Measurements from ENCODE around the gene BIRC6. TPM values are rescaled to one million over a fixed set of nuclear protein-coding genes. Genes with fewer than 3 reads are reported as not detected.

Gene BIRC6
- polyA plus RNA-seq, 2 donors: 10.8 to 16.2 TPM

DNA sequence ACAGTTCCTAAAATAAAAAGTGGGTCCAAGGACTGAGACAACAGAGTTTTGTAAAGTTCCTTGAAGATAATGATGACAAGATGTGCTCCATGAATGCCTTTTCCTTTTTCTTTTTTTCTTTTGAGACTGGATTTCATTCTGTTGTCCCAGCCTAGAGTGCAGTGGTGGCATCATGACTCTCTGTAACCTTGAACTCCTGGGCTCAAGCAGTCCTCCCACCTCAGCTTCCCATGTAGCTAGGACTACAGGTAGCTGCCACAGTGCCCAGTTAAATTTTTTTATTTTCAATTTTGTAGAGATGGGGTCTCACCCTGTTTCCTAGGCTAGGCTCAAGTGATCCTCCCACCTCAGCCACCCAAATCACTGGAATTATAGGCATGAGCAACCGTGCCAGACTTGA is 254.9 kb downstream of the BIRC6 start:
- H3K27me3 ChIP-seq (ENCODE audit: control insufficient read depth in 1 of 2, insufficient read depth in 2 of 2, low read length in 2 of 2): no peaks in the 10 kb centered on the region
- no peaks in the 10 kb centered on the region for H3K4me1 ChIP-seq (ENCODE audit: control insufficient read depth in 2 of 2, insufficient read depth in 2 of 2, low read length in 1 of 2)
- no peaks in the 10 kb centered on the region for H3K9me3 ChIP-seq (ENCODE audit: control insufficient read depth in 2 of 2, insufficient read depth in 1 of 2, low read depth in 1 of 2, low read length in 1 of 2)
- WGBS, 2 donors: 89 to 90% methylated on average over 1 of the region's 1 CpG
- no peak overlapping the region for H3K4me3 ChIP-seq (ENCODE audit: low read depth in 1 of 2, low read length in 2 of 2)
- no peak overlapping the region for H3K27ac ChIP-seq (ENCODE audit: low read depth in 2 of 2, low read length in 1 of 2)
- H3K36me3 ChIP-seq (ENCODE audit: control insufficient read depth in 2 of 2, insufficient read depth in 2 of 2, low read length in 1 of 2): peaks cover 7 to 12% of the 10 kb centered on the region in 2 donors

DNA sequence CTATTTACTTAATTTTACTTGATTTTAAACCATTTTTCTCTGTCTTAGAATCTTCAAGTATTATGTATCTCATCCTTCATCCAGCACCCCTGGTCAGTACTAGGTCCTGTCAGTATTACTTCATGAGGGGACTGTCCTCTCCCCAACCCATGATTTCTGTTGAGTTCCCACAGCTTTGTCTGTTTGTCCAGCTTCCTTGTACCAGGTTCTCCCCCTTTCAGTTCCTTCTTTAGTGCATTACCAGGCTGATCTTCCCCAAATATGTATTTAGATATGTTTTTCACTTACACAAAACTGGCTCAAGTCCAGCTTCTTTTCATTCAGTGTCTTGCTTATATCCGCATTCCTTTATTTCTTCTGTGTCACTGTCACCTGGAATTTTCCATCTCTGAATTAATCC is 257.3 kb downstream of the BIRC6 start:
- no peaks in the 10 kb centered on the region for H3K27me3 ChIP-seq (ENCODE audit: control insufficient read depth in 1 of 2, insufficient read depth in 2 of 2, low read length in 2 of 2)
- 97% methylated on average over 1 of the region's 1 CpG for WGBS, 2 donors
- no peaks in the 10 kb centered on the region for H3K9me3 ChIP-seq (ENCODE audit: control insufficient read depth in 2 of 2, insufficient read depth in 1 of 2, low read depth in 1 of 2, low read length in 1 of 2)
- peaks cover 7 to 15% of the 10 kb centered on the region in 2 donors for H3K36me3 ChIP-seq (ENCODE audit: control insufficient read depth in 2 of 2, insufficient read depth in 2 of 2, low read length in 1 of 2)
- H3K4me3 ChIP-seq (ENCODE audit: low read depth in 1 of 2, low read length in 2 of 2): no peak overlapping the region
- H3K27ac ChIP-seq (ENCODE audit: low read depth in 2 of 2, low read length in 1 of 2): no peak overlapping the region
- no peaks in the 10 kb centered on the region for H3K4me1 ChIP-seq (ENCODE audit: control insufficient read depth in 2 of 2, insufficient read depth in 2 of 2, low read length in 1 of 2)

DNA sequence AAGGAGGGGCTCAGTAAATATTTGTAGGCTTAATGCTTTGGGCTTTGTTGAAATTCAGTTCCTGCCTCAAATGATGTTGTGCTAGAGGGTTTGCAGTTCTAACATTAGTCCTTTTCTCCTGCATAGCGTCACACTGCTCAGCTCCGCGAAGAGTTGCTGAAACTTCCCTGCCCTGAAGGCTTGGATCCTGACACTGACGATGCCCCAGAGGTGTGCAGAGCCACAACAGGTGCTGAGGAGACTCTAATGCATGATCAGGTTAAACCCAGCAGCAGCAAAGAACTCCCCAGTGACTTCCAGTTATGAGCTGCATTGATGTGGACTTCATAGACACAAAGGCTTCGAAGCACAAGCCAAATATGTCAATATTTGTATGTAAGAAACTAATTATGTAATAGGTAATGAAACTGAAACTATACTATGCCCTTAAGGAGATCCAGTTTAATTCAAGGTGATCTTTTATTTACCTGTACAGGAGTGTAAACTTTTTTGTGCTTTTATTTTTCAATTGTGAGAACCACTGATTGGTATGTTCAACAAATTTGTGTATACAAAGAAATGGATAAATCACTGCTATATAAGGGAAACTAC is 260.9 kb downstream of the BIRC6 start:
- no peaks in the 10 kb centered on the region for H3K4me1 ChIP-seq (ENCODE audit: control insufficient read depth in 2 of 2, insufficient read depth in 2 of 2, low read length in 1 of 2)
- peaks cover 0 to 15% of the 10 kb centered on the region in 2 donors for H3K36me3 ChIP-seq (ENCODE audit: control insufficient read depth in 2 of 2, insufficient read depth in 2 of 2, low read length in 1 of 2)
- H3K27me3 ChIP-seq (ENCODE audit: control insufficient read depth in 1 of 2, insufficient read depth in 2 of 2, low read length in 2 of 2): no peaks in the 10 kb centered on the region
- peak overlapping the region in 1 of 2 donors; percentile 7 for H3K27ac ChIP-seq (ENCODE audit: low read depth in 2 of 2, low read length in 1 of 2)
- no peak overlapping the region for H3K4me3 ChIP-seq (ENCODE audit: low read depth in 1 of 2, low read length in 2 of 2)
- 64 to 67% methylated on average over 5 of the region's 5 CpGs for WGBS, 2 donors
- H3K9me3 ChIP-seq (ENCODE audit: control insufficient read depth in 2 of 2, insufficient read depth in 1 of 2, low read depth in 1 of 2, low read length in 1 of 2): no peaks in the 10 kb centered on the region

DNA sequence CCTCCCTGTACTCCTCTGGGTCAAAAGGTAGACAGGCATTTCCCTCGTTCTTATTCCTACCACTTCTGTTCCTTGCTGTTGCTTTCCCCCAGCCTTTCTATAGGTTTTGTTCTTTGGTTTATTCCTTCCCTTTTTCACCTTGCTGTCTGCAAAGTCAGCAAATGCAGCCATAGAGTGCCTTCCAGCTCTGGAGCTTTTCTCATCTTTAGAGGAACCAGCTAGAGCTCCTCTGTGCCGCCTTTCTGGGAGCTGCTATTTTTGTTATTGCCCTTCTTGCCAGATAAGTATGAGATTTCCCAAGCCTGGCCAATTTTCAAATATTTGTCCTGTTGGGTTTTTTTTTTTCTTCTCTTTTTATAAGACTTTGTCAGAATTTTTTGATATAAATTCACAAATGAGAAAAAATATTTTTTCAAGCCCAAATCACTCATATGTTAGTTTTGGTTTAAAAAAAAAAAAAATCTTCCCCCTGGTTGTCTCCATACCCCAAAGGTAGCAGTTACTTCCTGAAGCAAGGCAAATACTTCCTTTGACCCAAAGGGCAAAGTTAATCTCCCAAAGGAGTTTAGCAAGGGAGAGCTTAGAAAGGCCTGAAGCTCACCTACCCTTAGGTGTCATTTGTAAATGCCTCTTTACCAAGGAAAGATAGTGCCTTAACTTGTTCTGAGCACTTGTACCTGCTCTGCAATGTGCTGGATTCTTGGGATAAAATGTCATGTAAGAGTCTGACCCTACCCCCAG is 265.9 kb downstream of the BIRC6 start:
- no peaks in the 10 kb centered on the region for H3K4me1 ChIP-seq (ENCODE audit: control insufficient read depth in 2 of 2, insufficient read depth in 2 of 2, low read length in 1 of 2)
- no peaks in the 10 kb centered on the region for H3K27me3 ChIP-seq (ENCODE audit: control insufficient read depth in 1 of 2, insufficient read depth in 2 of 2, low read length in 2 of 2)
- H3K4me3 ChIP-seq (ENCODE audit: low read depth in 1 of 2, low read length in 2 of 2): no peak overlapping the region
- no peaks in the 10 kb centered on the region for H3K9me3 ChIP-seq (ENCODE audit: control insufficient read depth in 2 of 2, insufficient read depth in 1 of 2, low read depth in 1 of 2, low read length in 1 of 2)
- peaks cover 0 to 4% of the 10 kb centered on the region in 2 donors for H3K36me3 ChIP-seq (ENCODE audit: control insufficient read depth in 2 of 2, insufficient read depth in 2 of 2, low read length in 1 of 2)
- no peak overlapping the region for H3K27ac ChIP-seq (ENCODE audit: low read depth in 2 of 2, low read length in 1 of 2)
- WGBS, 2 donors: 52 to 56% methylated on average over 2 of the region's 2 CpGs

DNA sequence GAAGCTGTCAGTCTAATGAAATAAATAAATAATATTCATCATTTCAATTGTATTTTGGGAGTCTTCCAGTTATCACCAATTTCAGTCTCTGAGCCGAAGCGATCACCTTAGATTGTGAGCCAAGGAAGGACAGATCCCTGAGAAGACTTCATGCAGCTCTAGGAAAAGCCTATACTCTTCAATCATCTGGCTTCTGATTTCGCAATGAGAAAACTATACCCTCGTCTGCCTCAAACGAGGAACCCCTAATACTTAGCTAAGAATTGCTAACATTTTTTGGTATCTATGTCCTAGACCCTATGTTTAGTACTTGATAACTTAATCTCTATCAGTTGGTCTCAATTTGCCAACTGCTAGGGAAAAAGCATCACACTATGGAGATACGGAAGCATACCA is 266.5 kb downstream of the BIRC6 start:
- H3K27ac ChIP-seq (ENCODE audit: low read depth in 2 of 2, low read length in 1 of 2): no peak overlapping the region
- no peaks in the 10 kb centered on the region for H3K4me1 ChIP-seq (ENCODE audit: control insufficient read depth in 2 of 2, insufficient read depth in 2 of 2, low read length in 1 of 2)
- H3K27me3 ChIP-seq (ENCODE audit: control insufficient read depth in 1 of 2, insufficient read depth in 2 of 2, low read length in 2 of 2): no peaks in the 10 kb centered on the region
- no peaks in the 10 kb centered on the region for H3K9me3 ChIP-seq (ENCODE audit: control insufficient read depth in 2 of 2, insufficient read depth in 1 of 2, low read depth in 1 of 2, low read length in 1 of 2)
- WGBS, 2 donors: 91 to 93% methylated on average over 6 of the region's 6 CpGs
- H3K4me3 ChIP-seq (ENCODE audit: low read depth in 1 of 2, low read length in 2 of 2): no peak overlapping the region
- peaks cover 0 to 4% of the 10 kb centered on the region in 2 donors for H3K36me3 ChIP-seq (ENCODE audit: control insufficient read depth in 2 of 2, insufficient read depth in 2 of 2, low read length in 1 of 2)

DNA sequence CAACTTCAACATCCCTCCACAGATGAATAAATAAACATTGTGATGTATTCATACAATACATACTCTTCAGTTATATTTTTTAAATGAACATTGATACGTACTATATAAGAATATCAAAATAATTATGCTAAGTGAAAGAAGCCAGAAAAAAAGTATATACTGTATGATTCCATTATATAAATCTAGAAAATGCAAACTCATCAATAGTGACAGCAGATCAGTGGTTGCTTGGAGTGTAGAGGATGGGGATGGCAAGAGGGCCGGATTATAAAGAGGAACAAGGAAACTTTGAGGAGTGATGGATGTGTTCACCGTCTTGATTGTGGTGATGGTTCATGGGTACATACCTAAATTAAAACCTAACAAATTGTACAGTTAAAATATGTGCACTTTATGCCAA is 268.0 kb downstream of the BIRC6 start:
- peaks cover 0 to 4% of the 10 kb centered on the region in 2 donors for H3K36me3 ChIP-seq (ENCODE audit: control insufficient read depth in 2 of 2, insufficient read depth in 2 of 2, low read length in 1 of 2)
- 78 to 80% methylated on average over 3 of the region's 3 CpGs for WGBS, 2 donors
- H3K4me3 ChIP-seq (ENCODE audit: low read depth in 1 of 2, low read length in 2 of 2): no peak overlapping the region
- H3K9me3 ChIP-seq (ENCODE audit: control insufficient read depth in 2 of 2, insufficient read depth in 1 of 2, low read depth in 1 of 2, low read length in 1 of 2): no peaks in the 10 kb centered on the region
- H3K27me3 ChIP-seq (ENCODE audit: control insufficient read depth in 1 of 2, insufficient read depth in 2 of 2, low read length in 2 of 2): no peaks in the 10 kb centered on the region
- no peaks in the 10 kb centered on the region for H3K4me1 ChIP-seq (ENCODE audit: control insufficient read depth in 2 of 2, insufficient read depth in 2 of 2, low read length in 1 of 2)
- no peak overlapping the region for H3K27ac ChIP-seq (ENCODE audit: low read depth in 2 of 2, low read length in 1 of 2)

DNA sequence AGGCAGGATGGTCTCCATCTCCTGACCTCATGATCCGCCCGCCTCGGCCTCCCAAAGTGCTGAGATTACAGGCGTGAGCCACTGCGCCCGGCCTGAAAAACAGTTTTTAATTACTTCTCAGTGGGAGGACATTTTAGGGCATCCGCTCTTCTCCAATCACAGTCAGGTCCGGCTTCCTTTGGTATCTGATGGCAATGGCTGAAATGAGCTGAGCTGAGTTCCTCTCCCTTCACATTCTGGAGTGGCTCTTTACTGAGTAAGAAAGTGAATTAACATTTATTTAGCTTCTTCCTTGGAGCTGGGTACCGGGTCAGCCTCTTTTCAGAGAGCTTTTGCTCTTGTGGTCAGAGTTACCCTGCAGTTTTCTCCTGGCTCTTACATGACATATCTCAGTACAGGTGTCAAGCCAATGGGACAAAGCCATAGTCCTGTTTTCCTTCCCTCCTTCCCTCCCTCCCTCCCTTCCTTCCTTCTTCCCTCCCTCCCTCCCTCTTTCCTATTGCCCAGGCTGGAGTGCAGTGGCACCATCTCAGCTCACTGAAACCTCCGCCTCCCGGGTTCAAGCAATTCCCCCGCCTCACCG is 269.9 kb downstream of the BIRC6 start:
- Histone ChIP-seq H3K27ac (ENCODE audit: low read depth in 2 of 2, low read length in 1 of 2) (no peak overlapping the region), H3K4me1 (ENCODE audit: control insufficient read depth in 2 of 2, insufficient read depth in 2 of 2, low read length in 1 of 2) (no peaks in the 10 kb centered on the region), H3K27me3 (ENCODE audit: control insufficient read depth in 1 of 2, insufficient read depth in 2 of 2, low read length in 2 of 2) (no peaks in the 10 kb centered on the region), H3K4me3 (ENCODE audit: low read depth in 1 of 2, low read length in 2 of 2) (no peak overlapping the region), H3K36me3 (ENCODE audit: control insufficient read depth in 2 of 2, insufficient read depth in 2 of 2, low read length in 1 of 2) (peaks cover 0 to 4% of the 10 kb centered on the region in 2 donors), H3K9me3 (ENCODE audit: control insufficient read depth in 2 of 2, insufficient read depth in 1 of 2, low read depth in 1 of 2, low read length in 1 of 2) (no peaks in the 10 kb centered on the region)
- 70 to 78% methylated on average over 13 of the region's 13 CpGs for WGBS, 2 donors

DNA sequence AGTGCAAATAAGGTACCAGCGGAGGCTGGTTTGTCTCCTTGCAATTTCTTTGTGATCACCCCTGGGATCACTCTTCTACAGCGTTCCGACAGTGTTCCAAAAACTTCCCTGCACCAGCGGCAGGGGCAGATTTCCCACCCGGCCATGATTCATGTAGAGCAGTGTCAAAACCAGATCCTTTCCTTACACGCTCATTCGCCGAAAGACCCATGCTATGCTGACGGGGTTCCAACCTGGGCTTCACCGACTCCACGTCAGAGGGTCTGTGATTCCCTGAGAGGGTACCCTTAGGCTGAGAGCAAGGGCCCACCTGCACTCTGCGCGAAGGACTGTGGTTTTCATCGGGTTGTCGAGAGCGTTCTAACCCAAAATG is 270.6 kb downstream of the BIRC6 start:
- no peaks in the 10 kb centered on the region for H3K9me3 ChIP-seq (ENCODE audit: control insufficient read depth in 2 of 2, insufficient read depth in 1 of 2, low read depth in 1 of 2, low read length in 1 of 2)
- H3K4me3 ChIP-seq (ENCODE audit: low read depth in 1 of 2, low read length in 2 of 2): peak overlapping the region; percentile 61 to 99
- no peaks in the 10 kb centered on the region for H3K4me1 ChIP-seq (ENCODE audit: control insufficient read depth in 2 of 2, insufficient read depth in 2 of 2, low read length in 1 of 2)
- WGBS, 2 donors: 1 to 2% methylated on average over 16 of the region's 16 CpGs
- peak overlapping the region; percentile 75 to 80 for H3K27ac ChIP-seq (ENCODE audit: low read depth in 2 of 2, low read length in 1 of 2)
- peaks cover 0 to 2% of the 10 kb centered on the region in 2 donors for H3K36me3 ChIP-seq (ENCODE audit: control insufficient read depth in 2 of 2, insufficient read depth in 2 of 2, low read length in 1 of 2)
- no peaks in the 10 kb centered on the region for H3K27me3 ChIP-seq (ENCODE audit: control insufficient read depth in 1 of 2, insufficient read depth in 2 of 2, low read length in 2 of 2)

DNA sequence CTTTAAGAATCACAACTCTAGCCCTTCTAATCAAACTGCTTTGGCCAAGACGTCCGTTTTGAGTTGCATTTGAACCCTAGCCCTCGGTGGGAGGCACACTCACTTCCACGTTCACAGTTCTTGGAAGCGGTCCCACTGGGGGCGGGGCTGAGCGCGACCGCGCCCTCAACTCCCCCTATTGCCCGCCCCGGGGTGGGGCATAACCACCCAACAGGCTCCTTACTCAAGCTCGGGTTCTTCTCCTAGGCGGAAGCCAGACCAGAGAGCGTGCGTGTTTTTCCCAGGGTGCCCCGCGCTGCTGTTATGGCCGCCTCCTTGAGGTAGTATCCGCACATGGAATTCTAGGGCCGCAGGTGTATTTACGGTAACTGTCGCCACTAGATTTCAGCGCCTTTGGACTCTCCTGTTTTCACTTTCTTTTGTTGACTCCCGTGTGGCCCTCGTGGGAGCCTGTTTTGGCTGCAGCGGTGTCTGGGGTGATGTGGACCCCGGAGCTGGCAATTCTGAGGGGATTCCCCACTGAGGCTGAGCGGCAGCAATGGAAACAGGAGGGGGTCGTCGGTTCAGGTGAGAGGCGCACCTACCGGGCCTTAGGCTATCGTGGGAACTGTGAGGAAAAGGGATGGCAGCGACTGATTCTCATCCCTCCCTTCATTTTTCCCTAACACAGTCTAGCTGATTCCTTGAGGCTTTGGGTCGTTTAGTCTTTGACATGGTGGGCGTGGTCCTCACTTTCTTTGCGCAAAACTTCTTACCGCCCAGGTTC is 271.2 kb downstream of the BIRC6 start, which contains the start of gene TTC27:
Gene TTC27 (plus strand): TSS at position 237 of the 766 bp plus-strand sequence. CDS start 243 bp downstream, at position 480.
- peaks cover 0 to 2% of the 10 kb centered on the region in 2 donors for H3K36me3 ChIP-seq (ENCODE audit: control insufficient read depth in 2 of 2, insufficient read depth in 2 of 2, low read length in 1 of 2)
- H3K27me3 ChIP-seq (ENCODE audit: control insufficient read depth in 1 of 2, insufficient read depth in 2 of 2, low read length in 2 of 2): no peaks in the 10 kb centered on the region
- H3K9me3 ChIP-seq (ENCODE audit: control insufficient read depth in 2 of 2, insufficient read depth in 1 of 2, low read depth in 1 of 2, low read length in 1 of 2): no peaks in the 10 kb centered on the region
- peak within 1 kb of the TSS; percentile 61 to 99 for H3K4me3 ChIP-seq (ENCODE audit: low read depth in 1 of 2, low read length in 2 of 2)
- H3K27ac ChIP-seq (ENCODE audit: low read depth in 2 of 2, low read length in 1 of 2): peak within 1 kb of the TSS; percentile 75 to 80
- H3K4me1 ChIP-seq (ENCODE audit: control insufficient read depth in 2 of 2, insufficient read depth in 2 of 2, low read length in 1 of 2): no peaks in the 10 kb centered on the region
- 1% methylated on average over 39 of the region's 39 CpGs for WGBS, 2 donors
